Liver (tissue), 9 donors: Measurements from ENCODE around the gene ADGRG1. TPM values are rescaled to one million over a fixed set of nuclear protein-coding genes. Genes with fewer than 3 reads are reported as not detected.
A peak's percentile ranks its signal among the peaks of the same experiment; 100 is the strongest.

ENCODE experiments used
- DNase-seq: peaks from one replicate; pipeline ENCODE4 v3.0.0-alpha.2; 2017; ENCODE audit warnings: low spot score
- H3K27ac ChIP-seq, 2 donors: one replicate each; pipeline ENCODE4 v1.7.0; 2013; ENCODE audit warnings: inconsistent platforms in 2 of 2, low read length in 2 of 2, control low read depth in 1 of 2, low read depth in 1 of 2, mild to moderate bottlenecking in 1 of 2
- H3K27me3 ChIP-seq, 4 donors: one replicate each; pipeline versions ENCODE4 v1.6.1 to v1.7.0; 2013; ENCODE audit warnings: low read length in 3 of 4, inconsistent platforms in 1 of 4, mild to moderate bottlenecking in 1 of 4, moderate library complexity in 1 of 4; ENCODE audit not compliant: control insufficient read depth in 4 of 4, insufficient read depth in 4 of 4
- H3K36me3 ChIP-seq, 4 donors: one replicate each; pipeline versions ENCODE4 v1.6.1 to v1.7.0; 2013; ENCODE audit warnings: low read length in 3 of 4, mild to moderate bottlenecking in 3 of 4, low read depth in 1 of 4, moderate library complexity in 1 of 4; ENCODE audit not compliant: control insufficient read depth in 4 of 4, insufficient read depth in 3 of 4
- H3K4me1 ChIP-seq, 4 donors: one replicate each; pipeline versions ENCODE4 v1.6.1 to v1.7.0; 2013; ENCODE audit warnings: low read length in 3 of 4, mild to moderate bottlenecking in 3 of 4, moderate library complexity in 1 of 4; ENCODE audit not compliant: control insufficient read depth in 4 of 4, insufficient read depth in 4 of 4
- H3K4me3 ChIP-seq, 3 donors: one replicate each; pipeline versions ENCODE4 v1.6.1 to v1.7.0; 2013; ENCODE audit warnings: low read length in 3 of 3, control low read depth in 1 of 3, low read depth in 1 of 3, mild to moderate bottlenecking in 1 of 3
- H3K9ac ChIP-seq, 2 donors: one replicate each; pipeline ENCODE4 v1.7.0; 2013; ENCODE audit warnings: low read length in 2 of 2, mild to moderate bottlenecking in 2 of 2, moderate library complexity in 2 of 2, control low read depth in 1 of 2, low read depth in 1 of 2
- H3K9me3 ChIP-seq, 4 donors: one replicate each; pipeline versions ENCODE4 v1.6.1 to v1.7.0; 2013; ENCODE audit warnings: low read length in 3 of 4; ENCODE audit not compliant: control insufficient read depth in 4 of 4
- ATF3 ChIP-seq: IDR thresholded peaks from 2 replicates; pipeline ENCODE4 v1.6.1; 2016; ENCODE audit warnings: antibody characterized with exemption
- CTCF ChIP-seq: fragments of 150-350 bp; IDR thresholded peaks from 2 replicates; pipeline ENCODE4 v1.5.1; 2017; ENCODE audit warnings: improper control_type of control experiment, low read depth, low read length; ENCODE audit not compliant: missing input control
- EGR1 ChIP-seq, 2 donors: IDR thresholded peaks; 2 replicates each; pipeline ENCODE4 v1.6.1; 2016 to 2018; ENCODE audit warnings: antibody characterized with exemption in 2 of 2, low read depth in 2 of 2
- FOXA1 ChIP-seq: IDR thresholded peaks from 2 replicates; pipeline ENCODE4 v1.6.1; 2016; ENCODE audit warnings: antibody characterized with exemption
- FOXA2 ChIP-seq: IDR thresholded peaks from 2 replicates; pipeline ENCODE4 v1.6.1; 2016; ENCODE audit warnings: antibody characterized with exemption
- GABPA ChIP-seq, 2 donors: IDR thresholded peaks in 1 of 2; conservative IDR thresholded peaks in 1 of 2; 2 replicates each; pipeline ENCODE4 v1.6.1; 2016; ENCODE audit warnings: antibody characterized with exemption in 2 of 2, mild to moderate bottlenecking in 1 of 2, moderate library complexity in 1 of 2
- HNF4A ChIP-seq, 2 donors: conservative IDR thresholded peaks; 2 replicates each; pipeline ENCODE4 v1.6.1; 2016; ENCODE audit warnings: antibody characterized with exemption in 2 of 2, mild to moderate bottlenecking in 2 of 2
- HNF4G ChIP-seq: IDR thresholded peaks from 2 replicates; pipeline ENCODE4 v1.6.1; 2016; ENCODE audit warnings: antibody characterized with exemption
- JUND ChIP-seq, 2 donors: IDR thresholded peaks; 2 replicates each; pipeline ENCODE4 v1.6.1; 2016; ENCODE audit warnings: antibody characterized with exemption in 2 of 2
- MAX ChIP-seq: IDR thresholded peaks from 2 replicates; pipeline ENCODE4 v1.6.1; 2016; ENCODE audit warnings: antibody characterized with exemption
- RXRA ChIP-seq, 2 donors: IDR thresholded peaks; 2 replicates each; pipeline ENCODE4 v1.6.1; 2017 to 2018; ENCODE audit warnings: antibody characterized with exemption in 2 of 2, mild to moderate bottlenecking in 1 of 2
- SP1 ChIP-seq: IDR thresholded peaks from 2 replicates; pipeline ENCODE4 v1.6.1; 2018; ENCODE audit warnings: antibody characterized with exemption, mild to moderate bottlenecking
- TAF1 ChIP-seq: conservative IDR thresholded peaks from 2 replicates; pipeline ENCODE4 v1.6.1; 2016; ENCODE audit warnings: antibody characterized with exemption, mild to moderate bottlenecking
- YY1 ChIP-seq: IDR thresholded peaks from 2 replicates; pipeline ENCODE4 v1.6.1; 2016; ENCODE audit warnings: antibody characterized with exemption, mild to moderate bottlenecking
- WGBS: extraction: QIAGEN DNeasy Blood & Tissue Kit; methylation state at CpG from one replicate; pipeline ENCODE4 v1.1.7; 2013; 5-methylcytosine and 5-hydroxymethylcytosine counted together
- polyA plus RNA-seq, 2 donors: library from polyadenylated mRNA; stranded (reverse) in 1 of 2; unstranded in 1 of 2; fragments of 200-250 nt in 1 of 2; fragments of >200 nt in 1 of 2; fragmentation: Nextera tagmentation in 1 of 2; extraction: Ambion mirVana in 1 of 2; gene quantifications; one replicate each; pipeline versions ENCODE4 v1.2.1 to v1.2.3, GENCODE V29; 2013 to 2015
- total RNA-seq, 2 donors: library from RNA; depleted of rRNA; stranded (reverse); fragments of >200 nt; gene quantifications; one replicate each; pipeline ENCODE4 v1.2.3, GENCODE V29; 2014
- donor health status: healthy.
- donor health status: healthy.
- donor health status: healthy.
- donor health status: healthy.
- donor health status: healthy.

Gene ADGRG1
- total and polyA plus RNA-seq, 4 donors, result 1.7 to 3.3 (median 2.0) TPM

- no peaks in the 10 kb centered on the region for H3K27me3 ChIP-seq
Measured at GRCh38 chr16:57694725-57695679, 66.6 kb downstream of the ADGRG1 start, which contains the start of gene DRC7. TSS of gene DRC7 (plus strand) at chr16:57694806. CDS start at chr16:57697950, 3,144 bp downstream.

GRCh38 chr16:57695680-57696069, 67.2 kb downstream of the ADGRG1 start:
- Histone ChIP-seq H3K9ac (no peak overlapping the region), H3K27ac (no peak overlapping the region), H3K4me1 (peaks cover 2 to 21% (median 12%) of the 10 kb centered on the region in 4 donors), H3K36me3 (no peaks in the 10 kb centered on the region), H3K27me3 (no peaks in the 10 kb centered on the region), H3K4me3 (no peak overlapping the region), H3K9me3 (no peaks in the 10 kb centered on the region)
- 79% methylated on average over 5 of the region's 5 CpGs for WGBS
- no peak for TF ChIP-seq JUND (IDR thresholded peaks at IDR 0.05)
- TF ChIP-seq SP1, result no peak
- TF ChIP-seq FOXA2, result no peak
- no peak for TF ChIP-seq ATF3
- no peak for TF ChIP-seq GABPA (IDR thresholded peaks at IDR 0.05 in 1 of 2, conservative IDR thresholded peaks at IDR 0.05 in 1 of 2)
- TF ChIP-seq FOXA1, result no peak
- no peak for TF ChIP-seq MAX
- DNase-seq, result no peak

More at GRCh38 chr16:57694725-57695679, 66.6 kb downstream of the ADGRG1 start, which contains the start of gene DRC7:
- H3K36me3 ChIP-seq, result no peaks in the 10 kb centered on the region
- 41% methylated on average over 8 of the region's 8 CpGs for WGBS
- peaks cover 2 to 24% (median 12%) of the 10 kb centered on the region in 4 donors for H3K4me1 ChIP-seq
- no peaks in the 10 kb centered on the region for H3K9me3 ChIP-seq
- TF ChIP-seq FOXA2, result no peak
- TF ChIP-seq HNF4A (conservative IDR thresholded peaks at IDR 0.05), result no peak
- TF ChIP-seq CTCF, result no peak
- no peak for TF ChIP-seq YY1
- TF ChIP-seq MAX, result no peak
- TF ChIP-seq EGR1 (IDR thresholded peaks at IDR 0.05; ENCODE audit: low read depth in 2 of 2), result no peak
- TF ChIP-seq SP1, result no peak
- TF ChIP-seq RXRA (IDR thresholded peaks at IDR 0.05), result no peak
- TF ChIP-seq ATF3, result no peak
- no peak for TF ChIP-seq HNF4G
- no peak for TF ChIP-seq JUND (IDR thresholded peaks at IDR 0.05)
- TF ChIP-seq TAF1, result no peak
- DNase-seq, result peak; percentile 69
- H3K9ac ChIP-seq, result no peak within 1 kb of the TSS
- peak within 1 kb of the TSS in 1 of 3 donors; percentile 29 for H3K4me3 ChIP-seq
- H3K27ac ChIP-seq, result peak within 1 kb of the TSS; percentile 45 to 72
